ENCODE measurements around the gene TMEM163.
"Not testable (repeated sequence)": the region's sequence is repeated elsewhere in the genome, so short reads cannot be mapped to it uniquely, and the experiment has no call there.

Gene TMEM163

DNA sequence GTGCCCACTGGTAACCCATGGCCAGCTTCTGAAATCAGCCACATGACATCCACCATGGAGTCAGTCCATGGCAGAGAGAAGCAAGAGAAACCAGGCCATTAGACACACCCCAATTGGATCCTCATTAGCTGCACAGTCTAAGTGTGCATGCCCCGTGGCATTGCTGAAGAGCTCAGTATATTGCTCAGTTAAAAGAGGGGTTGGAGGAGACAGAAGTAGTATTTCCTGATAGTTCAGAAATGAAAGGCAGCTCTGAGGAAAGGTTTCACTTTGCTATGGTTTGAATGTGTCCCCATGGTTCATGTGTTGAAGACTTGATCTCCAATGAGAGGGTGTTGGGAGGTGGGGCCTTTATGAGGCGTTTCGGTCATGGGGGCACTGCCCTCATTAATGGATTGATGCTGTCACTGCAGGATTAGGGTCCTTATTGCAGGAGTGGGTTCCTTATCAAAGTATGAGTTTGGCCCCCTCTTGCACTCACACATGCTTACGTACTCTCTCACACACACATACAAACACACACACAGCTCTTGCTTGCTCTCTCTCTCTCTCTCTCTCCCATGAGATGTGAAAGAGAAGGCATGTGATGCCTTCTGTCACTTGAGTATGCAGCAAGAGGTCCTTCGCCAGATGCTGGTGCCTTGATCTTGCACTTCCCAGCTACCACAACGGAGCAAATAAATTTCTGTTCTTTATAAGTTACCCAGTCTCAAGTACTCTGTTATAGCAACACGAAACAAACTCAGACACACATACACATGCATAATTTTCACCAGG, 58.0 kb downstream of the TMEM163 start:
- DNase-seq, result no peak

DNA sequence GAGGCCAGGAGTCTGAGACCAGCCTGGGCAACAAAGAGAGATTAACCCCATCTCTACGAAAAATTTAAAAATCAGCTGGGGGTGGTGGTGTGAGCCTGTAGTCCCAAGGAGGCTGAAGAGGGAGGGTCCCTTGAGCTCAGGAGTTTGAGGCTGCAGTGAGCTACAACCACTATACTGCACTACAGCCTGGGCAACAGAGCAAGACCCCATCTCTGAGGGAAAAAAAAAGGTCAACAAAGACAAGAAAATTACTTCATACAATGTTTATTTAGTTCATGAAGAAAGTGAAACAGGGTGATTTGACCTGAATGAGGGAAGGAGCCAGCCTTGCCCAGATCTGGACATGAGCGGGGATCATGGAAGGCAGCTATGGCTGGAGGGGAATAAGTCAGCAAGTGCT, 59.1 kb downstream of the TMEM163 start:
- DNase-seq, result no peak

DNA sequence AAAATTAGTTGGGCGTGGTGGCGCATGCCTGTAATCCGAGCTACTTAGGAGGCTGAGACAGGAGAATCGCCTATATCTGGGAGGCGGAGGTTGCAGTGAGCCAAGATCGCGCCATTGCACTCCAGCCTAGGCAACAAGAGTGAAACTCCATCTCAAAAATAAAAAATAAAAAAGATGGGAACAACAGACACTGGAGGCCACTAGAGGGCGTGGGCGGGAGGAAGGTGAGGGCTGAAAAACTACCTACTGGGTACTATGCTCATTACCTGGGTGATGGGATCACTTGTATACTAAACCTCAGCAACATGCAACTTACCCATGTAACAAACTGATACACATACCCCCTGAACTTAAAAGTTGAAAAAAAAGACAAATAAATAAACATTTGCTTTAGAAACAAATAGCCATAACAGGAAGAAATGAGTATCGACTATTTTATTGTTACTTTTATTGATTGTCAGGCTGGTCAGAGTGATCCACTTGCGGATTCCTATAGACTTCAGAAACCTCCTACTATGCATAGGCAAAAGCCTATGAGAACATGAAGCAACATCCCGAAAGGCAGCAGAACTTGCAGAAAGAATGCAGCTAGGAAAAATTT, 61.0 kb downstream of the TMEM163 start:
- DNase-seq, result no peak

DNA sequence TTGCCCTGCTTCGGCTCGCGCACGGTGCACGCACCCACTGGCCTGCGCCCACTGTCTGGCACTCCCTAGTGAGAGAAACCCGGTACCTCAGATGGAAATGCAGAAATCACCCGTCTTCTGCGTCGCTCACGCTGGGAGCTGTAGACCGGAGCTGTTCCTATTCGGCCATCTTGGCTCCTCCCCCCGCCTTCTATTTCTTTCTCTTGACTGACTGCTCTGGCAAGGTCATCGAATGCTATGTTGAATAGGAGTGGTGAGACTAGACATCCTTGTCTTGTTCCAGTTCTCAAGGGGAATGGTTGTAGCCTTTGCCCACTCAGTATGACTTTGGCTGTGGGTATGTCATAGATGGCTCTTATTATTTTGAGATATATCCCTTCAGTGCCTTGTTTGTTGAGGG, 62.4 kb downstream of the TMEM163 start:
- not testable (repeated sequence) for DNase-seq

DNA sequence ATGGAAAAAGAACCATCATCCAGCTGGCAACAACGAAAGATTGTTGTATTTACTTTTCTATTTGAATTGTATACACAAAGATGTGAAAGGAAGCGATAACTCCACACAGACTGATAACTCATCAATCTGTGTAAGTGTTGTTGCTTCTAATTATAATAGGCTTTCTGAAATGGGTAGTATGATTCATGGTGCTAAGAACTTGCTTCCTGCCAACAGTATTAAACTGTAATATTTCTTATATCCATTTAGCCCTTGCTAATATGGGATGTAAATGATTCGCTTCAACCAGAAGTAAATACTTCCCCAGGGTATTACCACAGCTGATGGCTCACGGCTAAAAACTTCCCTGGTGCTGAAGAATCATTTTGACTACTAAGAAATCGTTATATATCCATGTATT, 70.2 kb downstream of the TMEM163 start:
- no peak for DNase-seq

DNA sequence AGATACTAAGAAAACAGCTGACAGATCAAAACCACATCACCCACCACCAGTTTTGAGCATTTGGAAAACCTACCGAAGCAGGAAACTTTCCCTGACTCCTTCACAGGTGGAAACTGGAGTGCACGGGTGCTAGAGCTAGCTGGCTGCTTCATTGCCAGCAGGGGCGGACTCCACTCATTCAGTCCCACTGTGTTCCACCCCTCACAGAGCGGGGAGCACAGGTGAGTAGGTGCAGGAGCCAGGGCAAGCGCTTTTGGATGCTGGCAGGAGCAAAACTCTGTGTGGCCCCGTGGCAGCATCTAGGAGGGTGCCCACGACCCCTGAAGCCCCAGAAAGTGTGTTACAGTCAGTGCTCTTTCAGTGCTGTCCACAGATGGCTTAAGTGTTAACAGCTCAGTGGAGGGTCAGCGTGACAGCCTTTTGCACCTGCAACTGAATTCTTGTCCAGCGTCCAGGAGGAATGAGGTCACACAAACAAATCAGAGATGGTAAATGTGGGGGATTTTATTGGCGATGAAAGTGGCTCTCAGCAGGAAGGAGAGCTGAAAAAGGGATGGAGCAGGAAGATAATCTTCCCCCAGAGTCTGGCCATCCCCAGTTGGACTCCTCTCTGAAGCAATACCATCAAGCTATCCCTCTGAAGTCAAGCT, 71.1 kb downstream of the TMEM163 start:
- no peak for DNase-seq

DNA sequence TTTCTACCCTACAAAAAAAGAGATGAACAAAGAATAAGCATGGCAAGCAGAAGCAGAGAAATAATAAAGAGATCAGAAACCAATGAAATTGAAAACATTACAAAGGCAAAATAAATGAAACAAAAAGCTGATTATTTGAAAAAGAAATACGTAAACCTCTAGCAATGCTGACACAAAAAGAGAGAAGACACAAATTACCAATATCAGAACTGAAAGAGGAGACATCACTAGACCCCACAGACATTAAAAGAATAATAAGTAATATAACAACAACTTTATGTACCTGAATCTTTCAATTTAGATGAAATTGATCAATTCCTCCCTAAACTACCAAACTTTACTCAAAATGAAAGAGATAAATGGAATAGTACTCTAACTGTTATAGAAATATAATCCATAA, 75.9 kb downstream of the TMEM163 start:
- no peak for DNase-seq

DNA sequence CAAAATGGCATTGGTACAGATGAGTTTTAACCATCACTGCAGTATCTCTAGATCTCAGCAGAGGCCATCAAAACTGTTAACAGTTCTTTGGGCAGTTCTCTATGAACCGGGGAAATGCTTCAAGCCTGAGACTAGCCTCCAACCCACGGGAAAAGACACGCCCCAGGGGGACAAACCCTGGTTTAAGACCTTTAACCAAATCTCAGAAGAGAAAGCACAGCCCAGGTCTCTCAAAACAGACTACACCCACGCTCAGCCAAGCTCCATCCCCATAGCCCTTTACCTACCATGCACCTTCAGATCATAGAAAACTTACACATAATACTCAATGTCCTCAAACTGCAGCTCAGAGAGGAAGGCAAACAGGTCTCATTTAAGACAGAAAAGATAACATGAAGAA, 78.3 kb downstream of the TMEM163 start:
- no peak for DNase-seq

DNA sequence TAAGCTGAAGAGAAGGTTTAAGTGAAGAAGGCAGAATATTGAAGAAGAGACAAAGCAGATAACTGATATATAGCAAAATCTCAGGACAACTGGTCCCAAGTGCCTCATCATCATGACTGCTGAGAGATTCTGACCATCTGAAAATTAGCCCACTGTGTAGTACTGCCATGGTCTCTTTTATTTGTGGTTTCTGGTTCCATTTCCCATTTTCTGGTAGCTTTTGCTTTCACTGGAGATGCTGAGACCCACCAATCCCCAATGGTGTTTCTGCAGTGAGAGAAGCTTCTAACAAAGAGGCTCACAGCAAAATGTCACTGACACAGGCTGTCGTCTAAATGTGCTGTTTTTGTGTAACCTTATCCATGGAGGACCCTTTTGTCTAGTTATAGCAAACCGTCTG, 79.5 kb downstream of the TMEM163 start:
- no peak for DNase-seq

DNA sequence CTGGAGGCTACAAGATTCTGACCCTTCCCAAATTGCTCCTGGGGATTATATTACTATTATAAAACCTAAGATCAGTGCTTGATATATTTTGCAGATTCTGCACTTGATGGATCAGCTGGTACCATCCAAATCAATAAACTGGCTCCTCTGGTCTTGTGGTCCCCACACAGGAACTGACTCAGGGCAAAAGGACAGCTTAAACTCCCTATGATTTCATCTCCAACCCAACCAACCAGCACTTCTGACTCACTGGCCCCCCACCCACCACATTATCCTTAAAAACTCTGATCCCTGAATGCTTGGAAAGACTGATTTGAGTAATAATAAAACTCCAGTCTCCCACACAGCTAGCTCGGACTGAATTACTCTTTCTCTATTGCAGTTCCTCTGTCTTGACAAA, 82.1 kb downstream of the TMEM163 start:
- DNase-seq, result no peak

DNA sequence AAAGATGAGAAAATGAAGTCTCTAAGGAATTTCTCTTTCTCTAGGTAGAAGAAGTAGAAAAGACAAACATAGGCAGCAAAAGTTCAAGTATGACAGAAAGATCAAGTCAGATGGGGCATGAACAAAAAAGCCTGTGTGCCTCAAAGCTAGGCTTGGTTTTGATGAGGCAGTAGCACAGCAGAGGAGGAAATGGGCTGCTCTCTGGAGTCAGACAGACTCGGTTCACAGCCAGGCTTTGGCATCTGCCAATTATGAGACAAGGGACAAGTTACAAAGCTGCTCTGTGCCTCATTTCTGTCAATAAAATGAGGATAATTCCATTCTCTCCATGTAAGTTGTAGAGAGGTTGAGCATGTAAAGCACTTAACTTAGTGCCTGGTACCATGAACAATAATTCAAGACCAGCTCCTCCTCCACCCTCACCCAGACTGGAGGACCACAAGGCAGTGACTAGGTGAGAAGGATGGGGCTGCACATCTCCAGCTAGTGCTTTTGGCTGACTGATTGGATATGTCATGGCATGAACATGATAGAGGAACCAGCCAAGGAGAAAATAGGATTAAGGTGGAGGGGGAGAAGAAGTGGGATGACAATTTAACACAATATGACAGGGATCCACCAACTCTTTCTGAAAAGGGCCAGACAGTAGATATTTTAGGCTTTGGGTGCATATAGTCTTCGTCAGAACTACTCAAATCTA, 84.6 kb downstream of the TMEM163 start:
- no peak for DNase-seq

DNA sequence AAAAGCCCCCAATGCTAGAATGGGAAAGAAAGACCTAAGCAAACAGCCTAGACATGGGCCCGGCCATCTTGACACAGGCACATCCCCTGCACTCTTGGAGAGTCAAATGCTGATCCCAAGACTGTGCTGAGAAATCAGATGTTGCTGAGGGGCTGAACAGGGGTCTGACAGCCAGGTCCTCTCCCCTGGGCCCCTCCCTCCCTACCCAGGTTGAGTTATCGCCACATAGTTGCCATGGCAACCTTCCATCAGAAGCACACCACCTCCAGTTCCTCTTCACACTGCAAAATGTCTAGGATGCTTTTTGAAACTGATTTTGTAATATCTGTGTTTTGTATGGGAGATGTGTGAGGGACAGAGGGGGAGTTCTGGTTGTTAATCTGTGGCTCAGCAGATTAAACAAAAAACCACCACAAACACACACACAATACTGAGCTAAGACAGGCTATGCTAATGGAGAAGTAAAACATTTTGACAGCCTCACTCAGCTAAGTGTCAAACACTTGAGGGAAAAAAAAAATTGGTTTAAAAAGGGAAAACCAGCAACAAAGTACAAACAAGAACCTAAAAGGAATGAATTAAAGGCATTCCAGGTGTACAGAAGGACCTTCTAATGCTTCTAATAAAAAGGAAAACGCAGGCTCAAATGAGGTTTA, 88.2 kb downstream of the TMEM163 start:
- no peak for DNase-seq

DNA sequence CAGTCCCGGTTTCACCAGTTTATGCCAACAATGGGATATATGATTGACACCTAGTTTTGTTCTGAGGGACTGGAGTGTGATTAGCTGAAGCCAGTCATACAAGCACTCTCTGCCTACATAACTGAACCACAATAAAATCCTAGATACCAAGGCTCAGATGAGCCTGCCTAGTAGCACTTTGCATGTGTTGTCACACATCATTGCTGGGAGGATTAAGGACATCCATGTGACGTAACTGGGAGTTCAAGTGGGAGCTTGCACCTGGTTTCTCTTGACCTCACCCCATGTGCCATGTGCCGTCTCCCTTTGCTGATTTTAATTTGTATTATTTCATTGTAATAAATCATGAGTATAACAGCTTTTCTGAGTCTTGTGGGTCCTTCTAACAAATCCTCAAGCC, 90.3 kb downstream of the TMEM163 start:
- no peak for DNase-seq

DNA sequence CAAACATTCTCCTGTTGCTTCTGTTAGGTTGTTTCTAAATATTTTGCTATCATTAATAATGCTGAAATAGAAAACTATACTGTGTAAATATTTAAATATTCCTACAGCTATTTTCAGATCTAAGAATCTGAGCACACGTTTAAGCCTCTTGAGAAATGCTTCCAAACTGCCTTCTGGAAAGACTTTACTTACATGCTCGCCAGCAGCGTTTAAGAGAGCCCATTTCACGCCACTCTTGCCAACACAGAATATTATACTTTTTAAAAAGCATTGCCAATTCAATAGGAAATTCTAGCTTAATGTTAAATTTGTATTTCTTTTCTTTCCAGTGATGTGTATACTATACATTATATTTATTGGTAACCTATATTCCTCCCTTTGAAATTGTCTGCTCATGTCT, 92.0 kb downstream of the TMEM163 start:
- DNase-seq, result no peak

DNA sequence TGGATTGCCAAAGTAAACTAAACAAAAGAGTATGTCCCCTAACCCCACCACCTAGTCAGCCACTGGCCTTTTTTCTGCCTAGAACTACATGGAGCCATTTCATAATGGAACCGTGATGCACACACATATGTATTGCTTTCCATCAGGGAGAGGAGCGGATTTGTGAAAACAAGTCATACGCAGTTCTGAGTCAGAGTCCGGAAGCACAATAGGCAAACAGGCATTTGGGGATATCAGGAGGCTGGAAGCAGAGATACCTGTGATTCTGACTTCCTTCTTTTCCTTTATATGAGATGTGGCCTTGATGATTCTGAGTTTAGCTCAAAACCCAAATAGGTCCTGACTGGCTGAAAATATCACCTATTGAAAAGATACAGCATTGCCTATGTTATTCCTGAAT, 93.5 kb downstream of the TMEM163 start:
- no peak for DNase-seq

DNA sequence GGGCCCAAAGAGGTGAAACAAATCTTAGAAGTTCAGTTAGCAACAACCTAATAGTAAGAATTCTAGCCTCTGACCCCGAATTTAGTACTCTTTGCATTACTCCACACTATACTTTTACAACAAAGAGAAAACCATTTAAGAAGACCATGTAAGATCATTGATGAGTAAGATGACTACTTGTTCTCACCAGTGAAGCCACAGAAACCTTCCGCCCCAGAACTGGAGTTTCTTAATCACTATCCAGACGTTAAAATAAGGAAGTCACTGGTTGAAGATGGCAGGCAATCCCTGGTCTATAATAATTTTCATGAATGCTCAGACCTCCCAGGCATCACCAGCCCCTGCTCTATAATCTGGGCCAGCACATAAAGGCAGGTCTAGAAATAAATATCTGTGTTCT, 95.0 kb downstream of the TMEM163 start:
- no peak for DNase-seq

DNA sequence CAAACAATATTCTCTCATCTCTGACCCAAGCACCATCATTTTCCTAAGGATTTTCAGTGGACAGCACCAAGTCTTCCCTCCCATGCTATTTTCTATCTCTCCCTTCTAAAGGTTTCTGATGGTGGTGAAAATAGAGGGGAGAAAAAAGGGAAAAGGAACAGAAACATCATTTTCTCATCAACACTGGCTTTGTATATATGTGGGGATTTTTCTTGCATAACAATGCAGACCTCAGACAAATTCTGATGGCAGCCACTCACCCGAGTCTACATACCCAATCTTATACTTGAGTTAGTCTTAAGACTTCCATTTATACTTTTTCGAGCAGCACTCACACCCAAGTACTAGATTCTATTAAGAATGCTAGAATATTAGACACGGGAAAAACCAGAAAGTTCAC, 95.8 kb downstream of the TMEM163 start:
- DNase-seq, result no peak

DNA sequence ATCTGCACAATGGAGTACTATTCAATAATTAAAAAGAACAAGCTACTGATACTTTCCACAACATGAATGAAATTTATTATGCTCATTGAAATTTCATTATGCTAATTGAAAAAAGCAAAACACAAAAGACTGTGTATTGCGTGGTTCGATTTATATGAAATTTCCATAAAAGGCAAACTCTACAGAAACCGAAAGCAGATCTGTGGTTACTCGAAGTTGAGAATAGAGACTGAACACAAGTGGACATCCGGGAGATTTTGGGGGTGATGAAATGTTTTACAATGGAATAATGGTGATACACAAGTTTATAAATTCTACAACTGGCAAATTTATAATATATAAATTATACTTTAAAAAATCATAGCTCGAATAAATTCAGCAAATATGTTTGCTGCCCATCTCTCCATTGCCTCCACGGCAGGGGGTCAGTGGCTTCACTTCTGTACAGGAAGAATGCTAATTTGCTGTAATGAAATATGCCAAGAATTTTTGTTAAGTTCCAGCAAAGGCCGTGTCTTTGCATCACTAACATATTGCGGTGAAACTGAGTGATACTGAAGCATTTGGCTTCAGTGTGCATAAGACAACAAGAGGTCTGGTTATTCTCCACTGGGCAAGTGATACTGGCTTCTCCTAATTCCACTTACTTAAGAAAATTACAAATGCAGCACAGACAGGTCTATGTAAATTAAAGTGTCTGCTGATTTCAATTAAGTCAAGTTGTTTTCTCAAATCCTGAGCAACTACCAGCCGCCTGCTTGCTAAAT, 96.7 kb downstream of the TMEM163 start:
- no peak for DNase-seq

DNA sequence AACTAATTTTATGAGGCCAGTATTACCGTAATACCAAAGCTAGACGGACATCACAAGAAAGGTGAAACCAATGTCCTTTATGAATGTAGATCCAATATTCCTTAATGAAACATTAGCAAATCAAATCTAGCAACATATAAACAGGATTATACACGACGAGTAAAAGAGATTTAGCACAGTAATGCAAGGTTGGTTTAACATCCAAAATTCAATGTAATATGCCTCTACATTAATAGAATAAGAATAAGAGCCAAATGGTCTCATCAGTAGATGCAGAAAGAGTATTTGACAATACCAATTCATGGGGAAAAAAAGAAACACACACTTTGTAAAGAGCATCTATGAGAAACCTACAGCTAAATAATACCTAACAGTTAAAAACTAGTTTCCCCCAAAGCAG, 99.5 kb downstream of the TMEM163 start:
- no peak for DNase-seq

DNA sequence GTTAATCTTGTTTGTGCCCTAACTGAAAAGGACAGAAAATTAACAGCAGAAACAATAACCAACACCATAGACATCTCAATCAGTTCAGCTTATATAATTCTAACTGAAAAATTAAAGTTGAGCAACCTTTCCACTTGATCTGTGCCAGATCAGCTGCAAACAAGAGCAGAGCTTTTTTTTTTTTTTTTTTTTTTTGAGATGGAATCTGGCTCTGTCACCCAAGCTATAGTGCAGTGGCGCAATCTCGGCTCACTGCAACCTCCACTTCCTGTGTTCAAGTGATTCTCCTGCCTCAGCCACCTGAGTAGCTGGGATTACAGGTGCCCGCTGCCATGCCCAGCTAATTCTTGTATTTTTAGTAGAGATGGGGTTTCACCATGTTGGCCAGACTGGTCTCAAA, 103.3 kb downstream of the TMEM163 start:
- not testable (repeated sequence) for DNase-seq

DNA sequence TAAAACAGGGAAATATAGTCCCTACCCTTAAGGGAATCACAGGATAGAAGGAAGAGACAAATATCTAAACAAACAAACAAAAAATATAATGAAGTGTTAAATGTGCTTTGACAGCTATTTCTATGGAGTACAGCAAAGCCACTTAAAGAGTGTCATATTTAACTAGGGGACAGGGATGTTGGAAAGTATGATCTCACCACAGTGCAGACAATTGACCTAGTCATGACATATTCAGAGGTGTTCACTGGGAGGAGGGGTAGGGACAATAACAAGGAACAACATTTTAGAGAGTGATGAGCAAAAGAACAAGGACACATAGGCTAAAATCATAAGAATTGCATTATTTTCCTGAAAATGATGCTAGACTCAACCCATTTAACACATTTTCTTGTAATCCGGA, 107.5 kb downstream of the TMEM163 start:
- no peak for DNase-seq

DNA sequence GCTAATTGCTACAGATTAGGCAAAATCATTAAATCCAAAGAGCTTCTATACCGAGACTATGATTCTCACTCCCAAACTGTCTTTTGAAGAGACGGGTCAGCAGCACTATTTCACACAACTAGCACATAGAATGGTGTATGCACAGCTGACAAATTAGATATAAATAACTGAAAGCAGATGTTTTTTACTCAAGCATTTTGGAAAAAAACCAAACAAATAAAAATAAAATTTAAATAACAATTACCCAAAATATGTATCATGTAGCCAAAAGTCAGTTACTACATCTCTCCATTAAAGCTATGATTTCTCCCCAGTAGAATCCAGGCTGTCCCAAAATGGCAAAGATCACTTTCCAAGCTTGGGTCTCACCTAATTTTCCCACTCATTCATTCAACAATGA, 107.9 kb downstream of the TMEM163 start:
- no peak for DNase-seq

All from femur (tissue), 1 donor.